Naive thymus-derived CD8-positive, alpha-beta T cell (primary cell): ENCODE results near the gene KNL1. TPM values are rescaled to one million over a fixed set of nuclear protein-coding genes. Genes with fewer than 3 reads are reported as not detected.

Experiments
- ATAC-seq, 2 donors: fragments of 150-1000 bp; cut with Tn5 transposase in 1 of 2; sonication (Bioruptor Pico), chemical (Tn5 transposase) in 1 of 2; 1 replicate in 1 of 2; 2 replicates in 1 of 2; pipeline ENCODE4 v1.10.0; 2021; ENCODE audit warnings: mild to moderate bottlenecking in 2 of 2, moderate library complexity in 2 of 2
- POLR2A ChIA-PET: fragments of 350-600 bp; sonication (Branson Sonifier 250); formaldehyde crosslinking; loops from one replicate; lab custom pipeline; 2021; ENCODE audit warnings: antibody characterized with exemption; lab: Charles Lee
- DNase-seq, 10 donors: peaks; one replicate each; pipeline versions ENCODE4 v3.0.0 to v3.0.0-alpha.2; 2020 to 2022
- H3K27ac Mint-ChIP-seq, 10 donors: one replicate each; pipeline ENCODE4 v1.8.0; 2020 to 2022; ENCODE audit warnings: mild to moderate bottlenecking in 10 of 10, mixed read lengths in 10 of 10, moderate library complexity in 4 of 10, inconsistent platforms in 1 of 10
- H3K27me3 Mint-ChIP-seq, 5 donors: one replicate each; pipeline ENCODE4 v1.8.0; 2021 to 2022; ENCODE audit warnings: mixed read lengths in 5 of 5
- H3K36me3 Mint-ChIP-seq, 3 donors: one replicate each; pipeline ENCODE4 v1.8.0; 2020 to 2022; ENCODE audit warnings: mixed read lengths in 3 of 3, mild to moderate bottlenecking in 2 of 3, inconsistent platforms in 1 of 3
- H3K4me1 Mint-ChIP-seq, 4 donors: one replicate each; pipeline ENCODE4 v1.8.0; 2021 to 2022; ENCODE audit warnings: mixed read lengths in 4 of 4
- H3K4me3 Mint-ChIP-seq, 10 donors: one replicate each; pipeline ENCODE4 v1.8.0; 2020 to 2022; ENCODE audit warnings: mild to moderate bottlenecking in 10 of 10, mixed read lengths in 10 of 10, moderate library complexity in 6 of 10, inconsistent platforms in 1 of 10
- H3K9me3 Mint-ChIP-seq, 9 donors: one replicate each; pipeline ENCODE4 v1.8.0; 2020 to 2022; ENCODE audit warnings: mixed read lengths in 9 of 9, mild to moderate bottlenecking in 3 of 9, inconsistent platforms in 1 of 9, moderate library complexity in 1 of 9
- polyA plus RNA-seq, 3 donors: library from polyadenylated mRNA; unstranded; fragments of 300-500 nt; fragmentation: Illumina TruSeq; gene quantifications; one replicate each; pipeline ENCODE4 v1.2.3, GENCODE V29; 2021
- total RNA-seq, 8 experiments: library from RNA in 2 of 8; stranded (reverse) in 2 of 8; gene quantifications; one replicate each; pipeline ENCODE4 v1.2.3 and lab custom pipeline; 2021 to 2026

KNL1 gene, protein sequence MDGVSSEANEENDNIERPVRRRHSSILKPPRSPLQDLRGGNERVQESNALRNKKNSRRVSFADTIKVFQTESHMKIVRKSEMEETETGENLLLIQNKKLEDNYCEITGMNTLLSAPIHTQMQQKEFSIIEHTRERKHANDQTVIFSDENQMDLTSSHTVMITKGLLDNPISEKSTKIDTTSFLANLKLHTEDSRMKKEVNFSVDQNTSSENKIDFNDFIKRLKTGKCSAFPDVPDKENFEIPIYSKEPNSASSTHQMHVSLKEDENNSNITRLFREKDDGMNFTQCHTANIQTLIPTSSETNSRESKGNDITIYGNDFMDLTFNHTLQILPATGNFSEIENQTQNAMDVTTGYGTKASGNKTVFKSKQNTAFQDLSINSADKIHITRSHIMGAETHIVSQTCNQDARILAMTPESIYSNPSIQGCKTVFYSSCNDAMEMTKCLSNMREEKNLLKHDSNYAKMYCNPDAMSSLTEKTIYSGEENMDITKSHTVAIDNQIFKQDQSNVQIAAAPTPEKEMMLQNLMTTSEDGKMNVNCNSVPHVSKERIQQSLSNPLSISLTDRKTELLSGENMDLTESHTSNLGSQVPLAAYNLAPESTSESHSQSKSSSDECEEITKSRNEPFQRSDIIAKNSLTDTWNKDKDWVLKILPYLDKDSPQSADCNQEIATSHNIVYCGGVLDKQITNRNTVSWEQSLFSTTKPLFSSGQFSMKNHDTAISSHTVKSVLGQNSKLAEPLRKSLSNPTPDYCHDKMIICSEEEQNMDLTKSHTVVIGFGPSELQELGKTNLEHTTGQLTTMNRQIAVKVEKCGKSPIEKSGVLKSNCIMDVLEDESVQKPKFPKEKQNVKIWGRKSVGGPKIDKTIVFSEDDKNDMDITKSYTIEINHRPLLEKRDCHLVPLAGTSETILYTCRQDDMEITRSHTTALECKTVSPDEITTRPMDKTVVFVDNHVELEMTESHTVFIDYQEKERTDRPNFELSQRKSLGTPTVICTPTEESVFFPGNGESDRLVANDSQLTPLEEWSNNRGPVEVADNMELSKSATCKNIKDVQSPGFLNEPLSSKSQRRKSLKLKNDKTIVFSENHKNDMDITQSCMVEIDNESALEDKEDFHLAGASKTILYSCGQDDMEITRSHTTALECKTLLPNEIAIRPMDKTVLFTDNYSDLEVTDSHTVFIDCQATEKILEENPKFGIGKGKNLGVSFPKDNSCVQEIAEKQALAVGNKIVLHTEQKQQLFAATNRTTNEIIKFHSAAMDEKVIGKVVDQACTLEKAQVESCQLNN (N-terminal part only)
- total RNA-seq (under 1 TPM; 0.14 to 0.21 TPM), polyA plus RNA-seq (under 1 TPM in 1 of 3 donors, not detected in 2; 0.03 TPM), total RNA-seq (lab: John Stamatoyannopoulos, UW) (0.64 to 4.7 (median 1.7) reads per million in 6 experiments)

GRCh38 chr15:40593588-40594428 lies at the start of gene KNL1:
Gene KNL1, plus strand, starts transcription at chr15:40594249. Its CDS starts 8,683 bp downstream, at chr15:40602932.
- peak; percentile 76 to 97 (median 85) for DNase-seq
- peak; percentile 80 to 85 for ATAC-seq
- H3K27me3 Mint-ChIP-seq, result peaks cover 4 to 16% (median 9%) of the 10 kb centered on the region in 5 donors
- H3K4me1 Mint-ChIP-seq, result peaks cover 10 to 38% (median 23%) of the 10 kb centered on the region in 4 donors
- H3K9me3 Mint-ChIP-seq, result peaks cover 0 to 2% (median 0%) of the 10 kb centered on the region in 9 donors
- H3K4me3 Mint-ChIP-seq, result peak within 1 kb of the TSS; percentile 93 to 100 (median 96)
- no peaks in the 10 kb centered on the region for H3K36me3 Mint-ChIP-seq
- POLR2A ChIA-PET, result interaction anchor here (2.4 kb wide), 1 partner anchor 25 kb away, joined by 13 read pairs; the partner anchor contains the start of gene RPUSD2
- H3K27ac Mint-ChIP-seq, result peak within 1 kb of the TSS; percentile 96 to 99 (median 98)

DNA sequence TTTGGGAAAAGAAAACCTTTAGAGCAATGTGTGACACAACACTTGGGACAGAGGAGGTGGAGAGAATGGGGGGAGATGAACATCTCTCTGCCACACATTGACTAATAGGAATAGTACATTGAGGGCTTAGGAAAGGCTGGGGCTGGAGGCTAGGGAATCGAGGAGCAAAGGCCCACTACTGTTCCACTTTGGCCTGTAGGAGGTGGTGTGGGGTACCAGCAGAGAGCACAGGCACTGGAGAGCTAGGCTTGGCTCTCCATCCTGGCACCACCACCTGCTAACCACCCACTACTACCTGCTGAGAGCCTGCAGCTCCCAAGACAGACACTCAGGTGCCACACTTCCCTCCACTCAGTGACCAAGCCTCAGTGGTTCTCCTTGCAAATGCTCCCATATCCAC lies 48.6 kb upstream of the KNL1 start:
- Mint-ChIP-seq H3K27ac (no peak overlapping the region), H3K4me3 (no peak overlapping the region), H3K4me1 (peaks cover 0 to 54% (median 7%) of the 10 kb centered on the region in 4 donors), H3K27me3 (no peaks in the 10 kb centered on the region), H3K36me3 (peaks cover 4 to 40% (median 4%) of the 10 kb centered on the region in 3 donors), H3K9me3 (no peaks in the 10 kb centered on the region)
- ATAC-seq, result no peak
- DNase-seq, result no peak
- POLR2A ChIA-PET, result no interaction called here

DNA sequence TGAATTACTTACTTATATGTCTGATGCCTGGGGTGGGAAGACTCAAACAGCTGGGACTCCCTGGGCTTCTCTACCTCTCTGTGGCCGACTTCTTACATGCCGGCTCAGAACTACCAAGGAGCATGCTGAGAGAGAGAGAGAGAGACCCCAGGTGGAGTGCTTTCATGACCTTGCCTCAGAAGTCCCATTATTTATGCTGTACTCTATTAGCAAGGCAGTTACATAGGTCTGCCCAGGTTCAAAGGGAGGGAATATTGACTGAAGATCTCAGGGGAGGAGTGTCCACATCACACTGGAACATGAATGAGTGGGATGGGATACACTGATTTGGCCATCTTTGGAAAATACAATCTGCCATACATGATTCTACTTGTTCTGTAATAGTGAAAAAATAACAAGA lies 45.4 kb upstream of the KNL1 start:
- Mint-ChIP-seq H3K27ac (peak overlapping the region in 1 of 10 donors; percentile 30), H3K27me3 (no peaks in the 10 kb centered on the region), H3K4me1 (peaks cover 0 to 58% (median 7%) of the 10 kb centered on the region in 4 donors), H3K4me3 (no peak overlapping the region), H3K36me3 (peaks cover 4 to 63% (median 11%) of the 10 kb centered on the region in 3 donors), H3K9me3 (no peaks in the 10 kb centered on the region)
- DNase-seq (no peak), ATAC-seq (no peak)
- POLR2A ChIA-PET, result no interaction called here

DNA sequence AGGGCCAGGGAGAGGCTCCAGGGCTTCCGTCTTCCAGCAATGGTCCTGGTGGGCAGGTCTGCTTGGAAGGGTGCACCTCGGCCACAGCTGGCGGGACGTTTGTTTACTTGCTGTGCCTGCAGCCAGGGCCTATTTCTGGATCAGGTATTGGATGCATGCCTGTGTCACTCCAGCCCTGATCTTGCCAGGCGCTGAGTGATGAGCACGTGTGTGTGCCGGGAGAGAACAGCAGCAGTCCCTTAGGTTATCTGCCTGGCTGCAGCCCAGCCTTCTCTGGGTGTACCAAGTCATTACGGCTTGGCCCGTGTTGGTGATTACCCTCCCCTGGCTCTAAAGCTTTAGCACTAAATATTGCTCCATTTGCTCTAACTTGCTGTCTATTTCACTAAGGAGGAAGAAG lies 44.2 kb upstream of the KNL1 start:
- ATAC-seq (no peak), DNase-seq (no peak)
- Mint-ChIP-seq H3K27ac (peak overlapping the region in 2 of 10 donors; percentile 13 to 32), H3K27me3 (no peaks in the 10 kb centered on the region), H3K4me3 (no peak overlapping the region), H3K4me1 (peaks cover 0 to 57% (median 7%) of the 10 kb centered on the region in 4 donors), H3K36me3 (peaks cover 4 to 72% (median 11%) of the 10 kb centered on the region in 3 donors), H3K9me3 (no peaks in the 10 kb centered on the region)
- POLR2A ChIA-PET, result no interaction called here

- Mint-ChIP-seq H3K4me3 (peak overlapping the region in 1 of 10 donors; percentile 55), H3K36me3 (peaks cover 4 to 78% (median 11%) of the 10 kb centered on the region in 3 donors)
These were observed 43.6 kb upstream of the KNL1 start for GRCh38 chr15:40550341-40551037.

DNA sequence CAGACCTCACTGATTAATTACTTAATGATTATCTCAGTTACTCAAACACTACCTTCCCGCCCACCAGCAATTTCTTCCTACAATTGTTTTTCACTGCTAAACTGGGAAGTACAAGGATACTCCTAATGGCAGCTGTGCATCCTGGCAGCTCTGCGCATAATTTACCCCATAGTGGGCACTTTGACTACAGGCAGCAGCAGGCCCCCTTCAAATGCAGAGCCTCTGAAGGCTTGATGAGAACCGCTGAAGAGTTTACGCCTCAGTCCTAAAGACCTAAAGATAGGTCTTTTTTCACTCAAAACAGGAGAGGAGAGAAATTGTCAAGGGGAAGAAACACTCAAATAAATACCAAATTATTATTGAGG lies 39.9 kb upstream of the KNL1 start:
- no peaks in the 10 kb centered on the region for H3K9me3 Mint-ChIP-seq
- H3K27me3 Mint-ChIP-seq, result no peaks in the 10 kb centered on the region
- ATAC-seq (no peak), DNase-seq (no peak)
- peak overlapping the region in 1 of 10 donors; percentile 60 for H3K4me3 Mint-ChIP-seq
- peaks cover 1 to 70% (median 13%) of the 10 kb centered on the region in 4 donors for H3K4me1 Mint-ChIP-seq
- POLR2A ChIA-PET, result no interaction called here
- H3K36me3 Mint-ChIP-seq, result peaks cover 0 to 80% (median 14%) of the 10 kb centered on the region in 3 donors
- H3K27ac Mint-ChIP-seq, result peak overlapping the region in 2 of 10 donors; percentile 46 to 81

More at GRCh38 chr15:40550341-40551037, 43.6 kb upstream of the KNL1 start:
- Mint-ChIP-seq H3K27me3 (no peaks in the 10 kb centered on the region), H3K4me1 (peaks cover 0 to 59% (median 4%) of the 10 kb centered on the region in 4 donors), H3K9me3 (no peaks in the 10 kb centered on the region), H3K27ac (peak overlapping the region in 2 of 10 donors; percentile 33 to 70)
- DNase-seq (no peak), ATAC-seq (no peak)
- POLR2A ChIA-PET, result no interaction called here

DNA sequence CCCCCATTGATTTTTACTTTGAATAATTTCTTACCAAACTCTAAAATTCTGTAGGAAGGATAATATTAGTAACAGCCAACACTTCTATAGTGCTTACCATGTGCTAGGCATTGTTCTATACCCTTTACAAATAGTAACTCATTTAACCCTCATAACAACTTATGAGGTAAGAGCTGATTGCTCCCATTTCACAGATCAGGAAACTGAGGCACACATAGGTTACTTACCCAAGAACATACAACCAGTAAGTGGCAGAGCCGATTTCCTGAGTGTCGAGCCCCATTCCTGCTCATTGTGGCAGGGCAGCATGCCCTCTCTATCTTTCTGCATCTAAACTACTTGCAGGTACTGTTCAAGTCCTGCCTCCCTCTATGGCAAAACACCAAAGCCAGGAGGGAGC lies 38.2 kb upstream of the KNL1 start:
- POLR2A ChIA-PET, result no interaction called here
- Mint-ChIP-seq H3K27ac (peak overlapping the region in 1 of 10 donors; percentile 13), H3K36me3 (peaks cover 0 to 69% (median 14%) of the 10 kb centered on the region in 3 donors)

DNA sequence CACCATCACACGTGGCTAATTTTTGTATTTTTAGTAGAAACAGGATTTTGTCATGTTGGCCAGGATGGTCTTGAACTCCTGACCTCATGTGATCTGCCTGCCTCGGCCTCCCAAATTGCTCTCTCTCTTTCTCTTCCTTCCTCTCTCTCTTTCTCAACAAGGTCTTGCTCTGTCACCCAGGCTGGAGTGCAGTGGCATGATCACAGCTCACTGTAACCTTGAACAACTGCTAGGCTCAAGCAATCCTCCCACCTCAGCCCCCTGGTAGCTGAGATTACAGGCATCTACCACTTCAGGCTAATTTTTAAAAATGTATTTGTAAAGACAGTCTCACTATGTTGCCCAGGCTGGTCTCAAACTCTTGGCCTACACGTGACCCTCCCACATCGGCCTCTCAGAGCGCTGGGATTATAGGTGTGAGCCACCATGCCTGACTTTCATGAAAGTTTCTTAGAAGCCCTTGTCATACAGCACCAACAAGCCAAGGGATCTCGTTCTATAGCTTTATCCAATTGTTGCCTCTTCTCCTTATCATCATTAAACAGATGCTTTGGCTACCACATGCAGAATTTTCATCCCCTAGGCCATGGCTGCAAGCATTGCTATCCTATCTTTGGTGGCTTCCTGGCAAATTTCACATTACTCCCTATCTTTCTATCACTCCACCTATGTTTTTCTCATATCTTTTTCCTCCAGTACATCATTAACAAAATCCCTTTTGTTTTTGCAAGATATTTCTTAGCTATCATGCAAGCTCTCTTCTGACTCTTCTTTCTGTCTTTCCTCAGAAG lies 34.9 kb upstream of the KNL1 start:
- H3K36me3 Mint-ChIP-seq, result peaks cover 0 to 53% (median 14%) of the 10 kb centered on the region in 3 donors
- peak overlapping the region in 1 of 10 donors; percentile 50 for H3K4me3 Mint-ChIP-seq
- no peaks in the 10 kb centered on the region for H3K27me3 Mint-ChIP-seq
- DNase-seq, result no peak
- no peak for ATAC-seq
- peaks cover 8 to 87% (median 46%) of the 10 kb centered on the region in 4 donors for H3K4me1 Mint-ChIP-seq
- POLR2A ChIA-PET, result interaction anchor here (0.7 kb wide), 2 partner anchors 10 to 47 kb away, joined by 3 read pairs; partner anchors contain the start of gene RPUSD2
- no peaks in the 10 kb centered on the region for H3K9me3 Mint-ChIP-seq
- H3K27ac Mint-ChIP-seq, result peak overlapping the region in 3 of 10 donors; percentile 26 to 66 (median 60)

More for the DNA sequence above, 38.2 kb upstream of the KNL1 start:
- H3K9me3 Mint-ChIP-seq, result no peaks in the 10 kb centered on the region
- peaks cover 4 to 73% (median 25%) of the 10 kb centered on the region in 4 donors for H3K4me1 Mint-ChIP-seq
- no peaks in the 10 kb centered on the region for H3K27me3 Mint-ChIP-seq
- DNase-seq (no peak), ATAC-seq (no peak)
- no peak overlapping the region for H3K4me3 Mint-ChIP-seq

- peak overlapping the region in 7 of 10 donors; percentile 13 to 66 (median 47) for H3K4me3 Mint-ChIP-seq
These were observed 31.4 kb upstream of the KNL1 start for GRCh38 chr15:40562691-40563090.

DNA sequence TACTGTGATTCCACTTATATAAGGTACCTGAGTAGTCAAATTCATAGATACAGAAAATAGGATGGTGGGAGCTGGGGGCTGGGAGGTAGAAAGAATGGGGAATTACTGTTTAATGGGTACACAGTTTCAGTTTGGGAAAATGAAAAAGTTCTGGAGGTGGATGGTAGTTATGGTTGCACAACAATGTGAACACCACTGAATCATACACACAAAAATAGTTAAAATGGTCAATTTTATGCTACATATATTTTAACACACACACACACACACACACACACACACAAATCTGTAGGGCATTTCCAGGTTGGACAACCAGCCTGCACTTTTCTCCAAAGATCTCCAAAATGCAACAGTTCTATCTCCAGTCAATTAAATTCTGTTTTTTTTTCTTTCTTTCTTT lies 30.6 kb upstream of the KNL1 start:
- Mint-ChIP-seq H3K27ac (peak overlapping the region in 7 of 10 donors; percentile 4 to 99 (median 58)), H3K4me1 (peaks cover 14 to 78% (median 59%) of the 10 kb centered on the region in 4 donors), H3K4me3 (peak overlapping the region; percentile 21 to 97 (median 88)), H3K9me3 (no peaks in the 10 kb centered on the region), H3K27me3 (no peaks in the 10 kb centered on the region), H3K36me3 (peaks cover 0 to 13% (median 9%) of the 10 kb centered on the region in 3 donors)
- ATAC-seq (no peak), DNase-seq (no peak)
- POLR2A ChIA-PET, result no interaction called here

More at GRCh38 chr15:40562691-40563090, 31.4 kb upstream of the KNL1 start:
- POLR2A ChIA-PET, result interaction anchor here (0.6 kb wide), 1 partner anchor 9 kb away, joined by 3 read pairs; no protein-coding TSS in a partner anchor
- Mint-ChIP-seq H3K4me1 (peaks cover 14 to 83% (median 61%) of the 10 kb centered on the region in 4 donors), H3K36me3 (peaks cover 0 to 17% (median 10%) of the 10 kb centered on the region in 3 donors), H3K9me3 (no peaks in the 10 kb centered on the region), H3K27ac (peak overlapping the region in 4 of 10 donors; percentile 35 to 52 (median 48)), H3K27me3 (no peaks in the 10 kb centered on the region)
- DNase-seq, result no peak
- ATAC-seq, result no peak
